HG03432 (cell line): ENCODE data around the gene ABCA13.

Source experiments
- ATAC-seq: cut with Tn5 transposase; IDR thresholded peaks from one replicate; pipeline ENCODE4 v1.9.1; 2021; ENCODE audit warnings: mild to moderate bottlenecking, moderate library complexity; ENCODE audit not compliant: unreplicated experiment

Gene ABCA13

DNA sequence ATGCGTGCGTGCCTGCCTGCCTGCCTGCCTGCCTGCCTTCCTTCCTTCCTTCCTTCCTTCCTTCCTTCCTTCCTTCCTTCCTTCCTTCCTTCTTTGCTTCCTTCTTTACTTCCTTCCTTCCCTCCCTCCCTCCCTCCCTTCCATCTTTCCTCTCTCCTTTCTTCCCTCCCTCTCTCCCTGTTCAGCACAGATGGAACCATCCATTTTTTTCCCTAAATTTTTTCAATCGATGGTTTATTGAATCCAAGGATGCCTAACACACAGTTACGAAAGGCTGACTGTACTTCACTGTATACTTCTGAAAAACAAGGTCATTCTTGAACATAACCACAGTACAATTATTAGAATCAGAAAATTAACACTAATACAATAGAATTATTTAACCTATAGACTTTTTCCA, 53.8 kb downstream of the ABCA13 start:
- no peak for ATAC-seq

DNA sequence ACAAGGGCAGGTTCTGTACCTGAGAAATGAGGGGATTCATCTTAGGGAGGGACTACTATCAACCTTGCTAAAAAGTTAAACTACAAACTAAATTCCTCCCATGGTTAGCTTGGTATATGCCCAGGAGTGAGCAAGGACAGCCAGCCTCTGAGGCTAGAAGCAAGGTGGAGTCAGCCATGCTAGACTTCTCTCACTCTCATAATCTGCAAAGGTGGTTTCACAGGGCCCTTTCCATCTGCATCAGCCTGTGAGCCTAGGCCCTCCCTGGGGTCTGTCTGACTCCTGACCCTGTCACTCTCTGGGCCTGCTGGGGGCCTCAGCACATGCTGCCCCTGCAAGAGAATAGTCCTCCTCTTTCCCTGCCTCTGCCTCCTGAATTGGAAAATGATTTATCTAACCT, 66.1 kb downstream of the ABCA13 start:
- ATAC-seq = no peak

DNA sequence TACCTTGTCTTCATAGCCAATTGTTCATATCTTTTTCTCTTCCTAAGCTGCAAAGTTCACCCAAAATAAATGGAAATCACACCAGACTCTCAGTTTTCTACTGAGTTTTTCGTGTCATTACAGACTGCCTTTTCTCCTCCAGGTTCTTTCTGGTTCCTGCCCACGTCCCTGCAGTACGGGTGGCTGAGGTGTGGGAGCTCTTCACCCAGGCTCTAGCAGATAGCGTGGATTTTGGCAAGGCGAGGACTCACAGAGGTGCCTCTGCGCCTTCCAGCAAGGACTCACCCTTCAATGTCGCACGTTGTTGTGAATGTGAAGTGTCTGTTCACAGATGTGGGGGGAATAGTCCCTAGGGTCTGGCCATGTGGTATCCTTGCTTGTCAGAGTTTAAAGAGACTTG, 71.6 kb downstream of the ABCA13 start:
- ATAC-seq = no peak

DNA sequence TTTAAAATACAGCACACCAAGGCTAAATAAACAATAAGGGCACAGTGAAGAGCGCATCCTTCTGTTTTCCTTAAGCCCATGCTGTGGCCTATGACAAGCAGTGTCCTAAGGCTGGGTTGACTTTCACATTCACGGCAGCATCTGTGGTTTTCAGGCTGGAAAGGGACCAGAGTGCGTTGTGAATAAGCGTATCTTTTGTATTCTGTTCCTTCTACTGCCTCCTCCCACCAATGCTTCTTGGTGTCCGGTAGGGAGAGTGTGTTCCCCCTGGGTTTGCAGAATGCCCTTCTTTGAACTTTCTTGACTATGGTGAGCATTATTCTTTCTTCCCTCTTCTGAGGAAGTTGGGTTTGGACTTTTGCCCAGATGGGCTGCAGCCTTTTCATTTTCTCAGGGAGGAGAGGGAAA, 73.6 kb downstream of the ABCA13 start:
- ATAC-seq = no peak

DNA sequence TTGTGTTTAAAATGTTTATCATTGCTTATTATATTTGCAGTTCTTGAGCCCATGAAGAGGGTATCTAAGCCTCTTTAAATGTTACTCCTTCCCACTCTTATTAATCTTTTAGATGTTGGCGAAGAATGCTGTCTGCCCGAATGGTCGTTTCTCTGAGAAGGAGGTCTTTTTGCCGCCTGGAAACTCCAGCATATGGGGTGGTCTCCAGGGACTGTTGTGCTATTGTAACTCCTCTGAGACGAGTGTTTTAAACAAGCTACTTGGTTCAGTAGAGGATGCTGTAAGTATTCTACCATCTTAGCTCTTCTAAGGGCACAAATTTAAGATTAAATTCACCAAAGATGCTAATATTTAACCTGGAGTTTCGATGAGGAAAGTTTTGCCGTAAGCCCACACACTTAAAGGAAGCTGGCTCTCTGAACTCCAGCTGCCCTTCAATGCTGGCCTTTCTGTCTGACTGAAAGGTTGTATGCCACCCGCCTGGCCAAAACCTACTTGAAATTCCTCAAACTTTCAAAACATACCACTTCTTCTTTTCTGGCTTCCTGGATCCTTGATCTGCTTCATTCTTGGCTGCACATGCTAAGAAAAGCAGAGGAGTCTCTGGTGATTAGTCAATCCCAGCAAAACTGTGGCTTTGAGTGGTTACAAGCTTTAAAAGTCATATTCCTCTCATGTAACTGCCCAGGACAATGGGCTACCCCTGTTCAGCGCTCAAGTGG, 74.7 kb downstream of the ABCA13 start:
- ATAC-seq = peak; percentile 77

DNA sequence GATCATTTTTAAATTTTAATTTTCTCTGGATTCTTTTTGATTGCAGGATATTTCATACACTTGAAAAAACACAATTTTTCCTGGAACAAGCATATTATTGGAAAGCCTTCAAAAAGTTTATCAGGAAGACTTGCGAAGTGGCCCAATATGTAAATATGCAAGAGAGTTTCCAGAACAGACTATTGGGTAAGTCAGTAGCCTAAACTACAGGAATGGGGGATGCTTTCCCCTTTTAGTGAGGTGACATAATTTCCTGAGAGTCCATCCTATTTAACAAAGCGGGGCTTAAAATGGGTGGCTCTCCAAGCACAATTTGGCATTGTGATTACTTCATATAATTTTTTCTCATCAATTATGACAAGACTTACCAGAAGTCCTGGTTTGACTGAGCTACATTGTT, 77.9 kb downstream of the ABCA13 start:
- ATAC-seq = no peak

DNA sequence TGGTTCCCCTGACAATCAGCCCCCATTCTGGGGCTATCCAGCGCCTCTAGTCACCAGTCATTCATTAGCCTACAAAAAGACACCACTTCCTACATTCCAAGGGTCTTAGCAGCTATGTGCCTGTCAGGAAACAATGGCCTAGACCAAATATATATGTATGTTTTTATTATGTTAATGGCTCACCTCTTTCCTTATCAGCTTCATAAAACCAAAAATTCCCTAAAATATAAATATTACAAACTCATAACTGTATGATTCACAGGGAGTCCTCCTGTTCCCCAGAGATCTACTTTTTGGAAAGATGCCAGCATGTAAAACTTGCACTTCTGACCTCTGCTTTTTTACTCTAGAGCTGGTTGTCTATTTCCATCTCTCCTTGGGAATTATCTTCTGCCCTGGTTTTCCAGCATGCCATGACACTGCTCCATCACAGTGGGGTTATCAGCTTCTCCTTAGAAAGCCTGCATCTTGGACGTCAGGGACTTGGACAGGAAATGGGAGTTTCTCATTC, 79.2 kb downstream of the ABCA13 start:
- ATAC-seq = no peak

DNA sequence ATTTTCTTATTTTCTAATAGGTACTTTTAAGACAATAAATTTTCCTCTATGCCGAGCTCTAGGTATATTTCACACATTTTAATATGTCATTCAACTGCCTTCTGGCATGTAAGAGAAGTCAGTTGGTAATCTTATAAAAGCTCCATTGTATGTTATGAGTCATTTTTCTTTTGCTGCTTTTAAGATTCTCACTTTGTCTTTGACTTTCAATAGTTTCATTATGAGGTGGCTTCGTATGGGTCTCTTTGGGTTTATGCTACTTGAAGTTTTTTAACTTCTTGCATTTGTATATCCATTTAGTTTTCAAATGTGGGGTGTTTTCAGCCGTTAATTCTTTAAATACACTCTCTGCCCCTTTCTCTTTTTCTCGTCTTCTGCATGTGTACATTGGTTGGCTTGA, 80.5 kb downstream of the ABCA13 start:
- ATAC-seq = peak; percentile 96

DNA sequence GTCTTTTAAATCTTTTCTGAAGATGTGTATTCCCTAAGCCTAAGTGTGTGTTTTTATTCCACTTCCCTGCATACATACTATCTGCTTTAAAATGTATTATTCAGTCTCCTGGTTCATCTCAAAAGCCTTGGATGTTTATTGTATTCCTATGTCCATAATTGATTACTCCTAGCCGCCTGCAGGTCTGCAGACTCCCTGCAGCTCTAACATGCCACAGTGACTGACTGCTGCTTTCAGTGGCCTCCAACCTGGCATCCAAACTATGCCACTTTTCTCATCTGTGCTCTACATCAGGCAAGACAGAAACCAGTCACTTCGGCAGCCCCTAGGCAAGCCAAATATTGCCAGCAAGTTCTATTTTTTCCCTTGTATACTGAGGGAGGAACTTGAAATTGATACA, 81.7 kb downstream of the ABCA13 start:
- no peak for ATAC-seq

DNA sequence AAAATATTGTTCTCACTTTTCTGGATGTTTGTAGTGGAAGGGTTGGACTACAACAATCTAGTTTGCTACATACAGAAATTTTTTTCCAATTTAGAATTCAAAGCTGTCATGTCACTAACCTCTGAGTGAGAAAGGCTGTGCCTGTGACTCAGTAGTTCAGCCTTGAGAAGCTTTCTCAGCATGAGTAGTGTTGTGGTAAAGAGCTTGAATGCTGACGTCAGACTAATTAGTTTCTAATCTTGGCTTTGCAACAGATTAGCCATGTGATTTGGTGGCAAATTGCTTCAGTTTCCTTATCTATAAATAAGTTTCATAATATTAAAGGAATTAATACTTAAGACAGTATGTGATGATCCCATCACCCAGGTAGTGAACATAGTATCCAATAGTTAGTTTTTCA, 83.8 kb downstream of the ABCA13 start:
- peak; percentile 35 for ATAC-seq

DNA sequence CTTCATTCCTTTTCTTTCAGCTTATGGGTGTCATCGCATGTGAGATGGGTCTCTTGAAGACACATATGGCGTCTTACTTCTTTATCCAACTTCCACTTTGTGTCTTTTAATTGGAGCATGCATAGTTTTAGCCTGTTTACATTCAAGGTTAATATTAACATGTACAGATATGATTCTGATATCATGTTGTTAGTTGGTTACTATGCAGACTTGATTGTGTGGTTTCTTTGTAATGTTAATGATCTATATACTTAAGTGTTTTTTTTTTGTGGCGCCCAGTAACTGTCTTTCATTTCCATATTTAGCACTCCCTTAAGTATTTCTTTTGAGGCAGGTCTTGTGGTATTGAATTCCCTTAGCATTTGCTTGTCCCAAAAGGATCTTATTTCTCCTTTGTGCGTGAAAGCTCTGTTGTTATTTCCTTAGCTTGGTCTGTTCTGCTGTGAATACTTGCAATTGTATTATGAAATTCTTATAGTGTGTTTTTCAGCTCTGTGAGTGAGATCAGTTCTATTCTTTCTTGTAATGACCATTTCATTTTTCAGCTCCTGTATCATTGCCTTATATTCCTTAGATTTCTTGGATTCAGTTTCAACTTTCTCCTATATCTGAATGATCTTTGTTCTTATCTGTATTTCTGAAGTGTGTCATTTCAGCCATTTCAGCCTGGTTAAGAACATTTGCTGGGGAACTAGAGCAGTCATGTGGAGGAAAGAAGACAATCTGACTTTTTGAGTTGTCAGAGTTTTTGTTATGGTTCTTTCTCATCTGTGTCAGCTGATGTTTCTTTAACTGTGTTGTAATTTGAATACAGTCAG, 88.4 kb downstream of the ABCA13 start:
- no peak for ATAC-seq

DNA sequence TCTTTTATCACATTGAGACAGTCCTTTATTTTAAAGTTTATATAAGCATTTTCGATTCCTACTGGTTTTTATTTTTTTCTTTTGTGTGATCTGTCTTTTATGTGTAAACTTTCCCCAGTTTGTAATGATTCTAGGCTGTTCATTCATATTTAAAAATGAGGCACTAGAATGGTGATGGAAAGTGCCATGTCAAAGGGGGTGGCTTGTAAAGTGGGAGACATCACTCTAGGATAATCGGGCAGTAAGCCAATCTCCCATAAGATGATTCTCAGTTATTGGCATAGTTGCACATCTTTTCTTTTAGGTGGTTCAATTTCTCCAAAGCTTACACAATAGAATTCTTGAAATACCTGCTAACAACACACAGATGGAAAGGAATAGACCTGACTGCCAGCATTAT, 90.4 kb downstream of the ABCA13 start:
- no peak for ATAC-seq

DNA sequence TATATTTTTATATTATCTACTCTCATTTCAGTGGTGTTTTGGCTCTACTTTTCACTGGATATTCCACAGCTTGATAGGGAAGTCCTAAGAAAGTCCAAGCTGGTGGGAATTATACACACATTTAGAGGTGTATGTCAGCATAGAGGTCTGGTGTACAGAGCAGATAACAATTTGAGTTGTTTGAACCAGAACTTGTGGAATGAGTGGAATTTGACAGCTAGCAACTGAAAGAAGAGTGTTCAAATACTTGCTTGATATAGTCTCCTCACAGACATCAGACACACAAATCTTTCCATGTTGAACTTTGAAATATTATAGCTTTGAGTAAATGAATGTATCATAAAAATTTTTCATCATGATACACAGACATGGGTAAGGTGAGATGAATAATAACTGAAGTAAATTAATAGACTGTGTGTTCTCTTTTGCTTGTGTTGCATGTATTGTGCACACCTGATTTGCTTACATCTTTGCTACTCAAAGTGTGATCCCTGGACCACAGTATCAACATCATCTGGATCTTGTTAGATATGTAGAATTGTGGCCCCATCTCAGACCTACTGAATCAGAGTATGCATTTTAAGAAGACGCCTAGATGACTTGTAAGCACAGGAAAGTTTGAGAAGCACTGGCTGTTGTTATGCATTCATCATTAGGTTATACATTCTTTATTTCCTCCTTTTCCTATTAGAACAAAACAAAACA, 91.5 kb downstream of the ABCA13 start:
- ATAC-seq = no peak

DNA sequence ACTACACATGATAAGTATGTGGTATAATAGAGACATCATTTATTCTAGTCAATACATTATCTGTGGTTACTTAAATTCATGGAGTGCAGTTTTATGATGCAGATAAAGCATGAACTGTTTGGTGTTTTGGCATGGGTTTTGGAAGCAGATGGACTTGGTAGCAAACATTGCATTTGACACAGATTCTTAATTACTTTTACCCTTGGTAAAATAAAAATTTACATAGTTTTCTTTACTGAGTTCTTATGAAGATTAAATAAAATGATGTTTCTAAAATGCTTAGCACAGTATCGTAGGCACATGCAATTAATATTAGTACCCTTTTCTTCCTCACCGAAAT, 92.0 kb downstream of the ABCA13 start:
- ATAC-seq = no peak

DNA sequence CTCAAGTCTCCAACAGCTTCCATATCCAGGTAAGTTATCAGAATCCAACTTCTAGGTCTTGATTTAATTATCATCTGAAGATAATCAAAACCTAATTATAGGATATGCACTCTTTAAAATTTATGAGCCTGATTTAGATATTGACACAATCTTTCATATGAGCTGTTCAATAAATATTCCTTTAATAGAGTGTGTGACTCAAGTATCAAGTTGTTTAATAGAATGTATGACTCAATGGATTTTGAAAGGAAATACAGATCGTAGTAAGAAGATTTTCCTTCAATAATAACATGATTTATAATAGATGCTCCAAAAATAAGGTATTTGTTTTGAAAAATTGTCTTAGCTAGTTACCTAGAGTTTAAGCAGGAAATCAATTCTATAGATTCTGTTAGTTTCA, 97.8 kb downstream of the ABCA13 start:
- no peak for ATAC-seq

DNA sequence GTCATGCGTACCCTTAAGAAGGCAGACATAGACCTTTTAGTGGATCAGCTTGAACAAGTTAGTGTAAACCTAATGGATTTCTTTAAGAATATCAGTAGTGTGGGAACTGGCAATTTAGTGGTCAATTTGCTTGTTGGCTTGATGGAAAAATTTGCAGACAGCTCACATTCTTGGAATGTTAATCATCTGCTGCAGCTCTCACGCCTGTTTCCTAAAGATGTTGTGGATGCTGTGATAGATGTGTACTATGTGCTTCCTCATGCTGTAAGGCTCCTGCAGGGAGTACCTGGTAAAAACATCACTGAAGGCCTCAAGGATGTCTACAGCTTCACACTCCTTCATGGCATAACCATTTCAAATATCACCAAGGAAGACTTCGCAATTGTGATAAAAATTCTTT, 103.4 kb downstream of the ABCA13 start:
- ATAC-seq = no peak

DNA sequence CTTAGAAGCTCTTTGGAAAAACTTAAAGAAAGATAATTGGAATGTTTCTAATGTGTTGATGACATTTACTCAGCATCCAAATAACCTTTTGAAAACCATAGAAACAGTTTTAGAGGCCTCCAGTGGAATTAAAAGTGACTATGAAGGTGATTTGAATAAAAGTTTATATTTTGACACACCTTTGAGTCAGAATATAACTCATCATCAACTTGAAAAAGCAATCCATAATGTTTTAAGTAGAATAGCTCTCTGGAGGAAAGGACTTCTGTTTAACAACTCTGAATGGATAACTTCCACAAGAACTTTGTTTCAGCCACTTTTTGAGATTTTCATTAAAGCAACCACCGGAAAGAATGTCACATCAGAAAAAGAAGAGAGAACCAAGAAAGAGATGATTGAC, 108.2 kb downstream of the ABCA13 start:
- ATAC-seq = no peak

DNA sequence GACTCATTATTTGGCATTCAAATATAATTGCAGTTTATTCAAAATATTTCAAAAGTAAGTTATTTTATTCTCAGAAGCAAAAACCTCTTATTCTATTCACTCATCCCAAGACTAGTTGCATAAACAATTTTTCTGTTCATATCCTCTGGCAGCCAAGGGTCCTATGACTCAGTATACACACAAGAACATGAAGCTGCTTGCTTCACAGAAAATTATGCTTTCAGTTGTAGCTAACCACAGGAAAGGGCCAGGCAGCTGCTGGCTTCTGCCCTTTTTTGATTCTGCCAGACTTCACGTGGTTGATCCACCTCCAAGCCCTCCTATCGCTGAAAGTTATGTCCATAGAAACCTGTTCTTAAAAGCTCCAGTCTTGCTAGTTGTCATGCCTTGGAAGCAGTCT, 108.8 kb downstream of the ABCA13 start:
- no peak for ATAC-seq

DNA sequence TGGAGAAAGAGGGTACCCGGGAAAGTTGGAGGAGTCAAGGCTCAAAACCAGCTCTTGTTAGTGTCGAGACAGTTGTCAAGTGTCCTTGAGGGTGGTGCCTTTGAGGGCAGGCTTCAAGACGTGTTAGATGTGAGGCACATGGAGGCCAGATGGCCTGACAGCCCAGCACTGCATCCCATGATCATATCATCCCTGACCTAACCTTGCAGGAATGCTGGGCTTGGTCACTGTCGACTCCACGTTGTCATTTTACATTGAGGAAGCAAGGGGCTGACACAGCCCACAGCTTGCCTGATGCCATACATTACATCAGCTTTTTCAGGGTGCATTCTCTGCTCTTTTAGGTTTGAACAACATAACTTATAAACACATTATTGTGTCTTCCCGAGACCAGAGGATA, 114.1 kb downstream of the ABCA13 start:
- ATAC-seq = no peak

DNA sequence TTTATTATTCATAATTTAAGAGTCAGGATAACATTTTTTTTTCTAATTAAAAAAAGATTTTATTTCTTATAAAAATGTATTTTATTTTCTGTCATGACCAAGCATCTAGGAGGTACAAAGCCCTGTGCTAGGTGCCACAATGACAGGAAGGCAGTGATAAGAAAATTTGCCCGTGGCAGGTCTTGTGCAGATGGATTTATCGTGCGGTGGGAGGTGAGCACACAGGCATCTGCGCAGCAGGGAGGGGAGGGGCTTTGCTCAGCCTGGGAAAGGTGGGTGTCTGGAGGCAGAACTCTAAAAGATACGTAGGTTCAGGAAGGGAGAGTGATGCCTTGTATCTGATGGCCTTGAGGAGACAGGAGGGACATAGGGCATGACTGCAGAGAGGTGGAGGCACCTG, 115.6 kb downstream of the ABCA13 start:
- ATAC-seq = no peak

DNA sequence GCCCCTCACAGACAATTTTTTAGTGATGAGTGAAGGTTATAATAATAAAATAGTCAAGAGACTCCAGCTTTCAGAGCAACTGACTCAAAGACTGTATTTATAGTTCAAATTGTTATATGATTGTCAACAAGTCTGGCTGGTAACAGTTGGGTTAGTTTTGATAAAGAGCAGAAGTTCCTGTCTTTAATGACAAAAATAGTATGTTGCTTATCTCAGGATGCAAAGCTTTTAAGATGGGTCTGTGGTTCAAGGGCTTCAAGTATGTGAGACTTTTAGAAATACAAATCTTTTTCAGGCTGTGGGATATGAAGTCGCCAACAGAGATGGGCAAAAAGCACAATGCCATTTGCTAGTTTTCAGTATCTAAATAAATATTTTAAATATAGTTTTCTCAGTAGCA, 118.4 kb downstream of the ABCA13 start:
- no peak for ATAC-seq

DNA sequence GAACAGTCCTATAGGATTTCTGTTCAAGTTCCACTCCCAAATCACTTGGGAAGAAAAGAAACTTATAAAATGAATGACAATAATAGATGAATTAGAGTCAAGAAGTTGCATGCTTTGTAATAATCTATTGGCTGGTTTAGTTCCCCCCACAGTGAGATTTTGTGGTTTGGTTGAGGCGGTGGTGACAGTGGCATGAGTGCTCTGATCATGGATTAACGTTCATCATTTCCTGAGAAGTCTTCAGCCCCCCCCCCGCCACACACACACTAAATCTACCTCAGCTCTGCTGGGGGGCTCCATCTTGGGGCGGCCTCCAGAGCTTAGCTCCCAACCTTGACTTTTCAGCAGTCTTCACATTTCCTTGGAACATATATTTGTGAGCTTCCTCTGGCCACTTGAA, 121.7 kb downstream of the ABCA13 start:
- no peak for ATAC-seq
